MM.1S (cell line): ENCODE results near the gene CYB5D1.

ENCODE experiments used
- DNase-seq: peaks from one replicate; pipeline ENCODE4 v3.0.0-alpha.2; 2015
- H2AFZ ChIP-seq: fragments of 300-600 bp; sonication (generic); 2 replicates; pipeline ENCODE4 v1.6.0; 2016; ENCODE audit warnings: antibody characterized with exemption, low read length
- H3F3A ChIP-seq: fragments of 300-600 bp; sonication (generic); 2 replicates; pipeline ENCODE4 v1.6.1; 2016; ENCODE audit warnings: mild to moderate bottlenecking, antibody characterized with exemption, low read length, moderate library complexity, mixed read lengths; ENCODE audit not compliant: insufficient read depth
- H3K27ac ChIP-seq: fragments of 300-600 bp; sonication (generic); 2 replicates; pipeline ENCODE4 v1.5.1; 2016; ENCODE audit warnings: mild to moderate bottlenecking, low read length
- H3K27me3 ChIP-seq: fragments of 300-600 bp; sonication (generic); replicated peaks from 2 replicates; pipeline ENCODE4 v1.6.0; 2016; ENCODE audit warnings: low read length; ENCODE audit not compliant: insufficient read depth
- H3K36me3 ChIP-seq: fragments of 300-600 bp; sonication (generic); replicated peaks from 2 replicates; pipeline ENCODE4 v1.6.1; 2016; ENCODE audit warnings: mild to moderate bottlenecking, low read length, mixed read lengths; ENCODE audit not compliant: insufficient read depth
- H3K4me1 ChIP-seq: fragments of 300-600 bp; sonication (generic); 2 replicates; pipeline ENCODE4 v1.6.1; 2016; ENCODE audit warnings: low read length, mixed read lengths
- H3K4me2 ChIP-seq: fragments of 300-600 bp; sonication (generic); 2 replicates; pipeline ENCODE4 v1.6.0; 2016; ENCODE audit warnings: low read depth, low read length
- H3K4me3 ChIP-seq: fragments of 300-600 bp; sonication (generic); 2 replicates; pipeline ENCODE4 v1.5.1; 2016; ENCODE audit warnings: low read length, mixed read lengths
- H3K79me2 ChIP-seq: fragments of 300-600 bp; sonication (generic); 2 replicates; pipeline ENCODE4 v1.6.1; 2016; ENCODE audit warnings: mixed run types, low read length, mixed read lengths
- H3K9ac ChIP-seq: fragments of 300-600 bp; sonication (generic); 2 replicates; pipeline ENCODE4 v1.6.1; 2016; ENCODE audit warnings: low read length, mixed read lengths
- H3K9me2 ChIP-seq: fragments of 300-600 bp; sonication (generic); replicated peaks from 2 replicates; pipeline ENCODE4 v1.6.1; 2016; ENCODE audit warnings: mild to moderate bottlenecking, low read length, mixed read lengths; ENCODE audit not compliant: insufficient read depth
- H3K9me3 ChIP-seq: fragments of 300-600 bp; sonication (generic); replicated peaks from 2 replicates; pipeline ENCODE4 v1.6.1; 2016; ENCODE audit warnings: mild to moderate bottlenecking, low read length, mixed read lengths; ENCODE audit not compliant: insufficient read depth
- H4K20me1 ChIP-seq: fragments of 300-600 bp; sonication (generic); 2 replicates; pipeline ENCODE4 v1.6.1; 2016; ENCODE audit warnings: mild to moderate bottlenecking, low read length, moderate library complexity, mixed read lengths; ENCODE audit not compliant: insufficient read depth
- CTCF ChIP-seq: fragments of 300-600 bp; sonication (generic); IDR thresholded peaks from 2 replicates; pipeline ENCODE4 v1.5.1; 2016; ENCODE audit warnings: antibody characterized with exemption, low read length, mixed read lengths
- EZH2 ChIP-seq: fragments of 300-600 bp; sonication (generic); optimal IDR thresholded peaks from 2 replicates; pipeline ENCODE3; 2017; ENCODE audit warnings: low read depth, mild to moderate bottlenecking, antibody characterized with exemption, low read length, mixed read lengths
- EZH2phosphoT487 ChIP-seq: fragments of 300-600 bp; sonication (generic); IDR thresholded peaks from 2 replicates; pipeline ENCODE4 v1.6.1; 2018; ENCODE audit warnings: antibody characterized with exemption, low read length

CYB5D1 gene

DNA sequence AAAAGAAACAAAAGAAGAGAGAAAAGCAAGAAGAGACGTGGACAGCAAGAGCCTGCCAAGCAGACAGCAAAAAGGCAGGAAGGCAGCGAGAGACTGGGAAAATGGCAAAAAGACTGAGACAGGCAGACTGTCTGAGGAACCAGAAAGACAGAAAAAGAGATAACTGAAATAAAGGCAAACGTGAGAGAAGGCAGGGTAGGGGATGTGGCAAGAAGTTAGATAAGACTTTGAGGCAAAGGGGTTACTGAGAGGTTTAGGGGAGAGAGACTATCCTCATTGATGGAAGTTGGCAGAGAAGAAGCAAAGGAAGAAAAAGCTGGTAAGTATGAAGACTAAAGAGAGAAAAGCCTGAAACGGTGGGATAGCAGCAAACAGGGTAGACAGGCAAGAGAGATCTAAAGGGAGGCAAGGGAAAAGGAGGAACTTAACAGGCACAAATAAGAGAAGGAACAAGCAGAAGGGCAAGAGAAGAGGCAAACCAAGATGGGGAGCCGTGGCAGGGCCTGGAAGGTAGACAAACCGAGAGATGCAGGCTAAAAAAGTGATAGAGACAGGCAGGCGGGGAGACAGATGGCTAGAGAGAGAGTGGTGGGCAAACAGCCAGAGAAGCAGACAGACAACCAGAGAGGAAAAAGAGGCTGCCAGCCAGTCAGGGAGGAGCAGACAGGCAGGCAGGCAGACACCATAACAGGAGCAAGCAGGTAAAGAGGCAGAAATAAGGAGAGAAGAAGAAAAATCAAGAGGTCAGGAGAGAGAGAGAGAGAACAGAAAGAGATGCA lies 23.7 kb downstream of the CYB5D1 start:
- H3K4me2 ChIP-seq: no peak overlapping the region
- H3K9ac ChIP-seq: no peak overlapping the region
- peaks cover 54% of the 10 kb centered on the region for H3K27me3 ChIP-seq
- H4K20me1 ChIP-seq: no peaks in the 10 kb centered on the region
- H3K9me2 ChIP-seq: no peaks in the 10 kb centered on the region
- no peaks in the 10 kb centered on the region for H3K36me3 ChIP-seq
- H3K4me3 ChIP-seq: no peak overlapping the region
- no peak for TF ChIP-seq EZH2phosphoT487
- no peak for TF ChIP-seq EZH2
- no peak for TF ChIP-seq CTCF
- H3K4me1 ChIP-seq: peaks cover 8% of the 10 kb centered on the region
- H3K79me2 ChIP-seq: no peaks in the 10 kb centered on the region
- H3F3A ChIP-seq: peaks cover 2% of the 10 kb centered on the region; the same call in 1 of the 2 replicates
- no peaks in the 10 kb centered on the region for H3K9me3 ChIP-seq
- H3K27ac ChIP-seq: no peak overlapping the region
- DNase-seq: no peak
- no peak overlapping the region for H2AFZ ChIP-seq

DNA sequence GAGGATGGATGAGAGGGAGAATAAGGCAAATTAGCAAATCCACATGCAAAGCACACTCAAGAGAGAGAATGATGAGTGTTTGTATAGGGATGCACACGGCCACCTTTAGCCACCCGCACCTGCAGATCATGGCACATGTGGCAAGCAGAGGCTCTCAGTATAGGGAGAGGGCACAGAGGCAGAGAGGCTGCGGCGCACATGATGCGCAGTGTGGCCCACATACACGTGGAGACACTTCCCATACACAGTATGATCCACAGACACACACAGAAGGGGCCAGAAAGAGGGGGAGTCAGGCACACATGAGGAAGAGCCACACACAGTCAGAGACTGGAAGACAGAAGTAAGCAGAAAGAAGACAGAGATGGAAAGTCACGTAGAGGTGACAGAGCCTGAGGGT lies 24.3 kb downstream of the CYB5D1 start:
- no peak for TF ChIP-seq EZH2phosphoT487
- TF ChIP-seq CTCF: no peak
- no peak overlapping the region for H3K4me2 ChIP-seq
- H3K36me3 ChIP-seq: no peaks in the 10 kb centered on the region
- H2AFZ ChIP-seq: no peak overlapping the region
- H3K4me1 ChIP-seq: peaks cover 15% of the 10 kb centered on the region
- H3K27ac ChIP-seq: no peak overlapping the region
- no peak overlapping the region for H3K4me3 ChIP-seq
- no peaks in the 10 kb centered on the region for H3K79me2 ChIP-seq
- H3K9me2 ChIP-seq: no peaks in the 10 kb centered on the region
- no peaks in the 10 kb centered on the region for H4K20me1 ChIP-seq
- no peaks in the 10 kb centered on the region for H3K9me3 ChIP-seq
- no peak for DNase-seq
- peaks cover 4% of the 10 kb centered on the region; the same call in 1 of the 2 replicates for H3F3A ChIP-seq
- H3K9ac ChIP-seq: no peak overlapping the region
- H3K27me3 ChIP-seq: peaks cover 60% of the 10 kb centered on the region

GRCh38 chr17:7882629-7883028 lies 24.8 kb downstream of the CYB5D1 start:
- Histone ChIP-seq H2AFZ (no peak overlapping the region), H3K36me3 (no peaks in the 10 kb centered on the region), H3K9ac (no peak overlapping the region), H3K9me3 (no peaks in the 10 kb centered on the region), H3K4me3 (no peak overlapping the region), H3K4me2 (no peak overlapping the region), H4K20me1 (no peaks in the 10 kb centered on the region), H3K27ac (no peak overlapping the region), H3K79me2 (no peaks in the 10 kb centered on the region), H3K9me2 (no peaks in the 10 kb centered on the region), H3K4me1 (peaks cover 16% of the 10 kb centered on the region), H3K27me3 (peaks cover 63% of the 10 kb centered on the region), H3F3A (peaks cover 4% of the 10 kb centered on the region; the same call in 1 of the 2 replicates)
- no peak for DNase-seq
- TF ChIP-seq EZH2 (no peak), EZH2phosphoT487 (no peak), CTCF (no peak)
